ENCODE data around the gene P2RY11.

The P2RY11 gene

GRCh38 chr19:10111405-10111811 lies at the start of gene P2RY11:
Gene P2RY11, plus strand, starts transcription at chr19:10111693. Its CDS starts 29 bp downstream, at chr19:10111722.
- Histone ChIP-seq H3K9ac (ENCODE audit: low read length in 2 of 2) (no peak within 1 kb of the TSS), H3K4me3 (ENCODE audit: low read length in 2 of 2) (no peak within 1 kb of the TSS), H3K4me1 (ENCODE audit: control insufficient read depth, insufficient read depth, low read length) (peaks cover 17% of the 10 kb centered on the region), H3K36me3 (ENCODE audit: control insufficient read depth in 2 of 2, insufficient read depth in 2 of 2, low read length in 2 of 2) (peaks cover 37 to 45% of the 10 kb centered on the region in 2 donors), H3K27me3 (ENCODE audit: control insufficient read depth in 1 of 2, insufficient read depth in 2 of 2, low read length in 2 of 2) (no peaks in the 10 kb centered on the region), H3K27ac (ENCODE audit: low read length) (no peak within 1 kb of the TSS), H3K9me3 (ENCODE audit: control insufficient read depth in 2 of 2, low read length in 2 of 2) (no peaks in the 10 kb centered on the region)

GRCh38 chr19:10061717-10062310 lies 49.7 kb upstream of the P2RY11 start:
- Histone ChIP-seq H3K4me1 (ENCODE audit: control insufficient read depth, insufficient read depth, low read length) (no peaks in the 10 kb centered on the region), H3K9ac (ENCODE audit: low read length in 2 of 2) (no peak overlapping the region), H3K9me3 (ENCODE audit: control insufficient read depth in 2 of 2, low read length in 2 of 2) (no peaks in the 10 kb centered on the region), H3K4me3 (ENCODE audit: low read length in 2 of 2) (no peak overlapping the region), H3K36me3 (ENCODE audit: control insufficient read depth in 2 of 2, insufficient read depth in 2 of 2, low read length in 2 of 2) (no peaks in the 10 kb centered on the region), H3K27ac (ENCODE audit: low read length) (no peak overlapping the region), H3K27me3 (ENCODE audit: control insufficient read depth in 1 of 2, insufficient read depth in 2 of 2, low read length in 2 of 2) (peaks cover 9 to 12% of the 10 kb centered on the region in 2 donors)

GRCh38 chr19:10068205-10068604 lies 43.3 kb upstream of the P2RY11 start:
- Histone ChIP-seq H3K36me3 (ENCODE audit: control insufficient read depth in 2 of 2, insufficient read depth in 2 of 2, low read length in 2 of 2) (no peaks in the 10 kb centered on the region), H3K9me3 (ENCODE audit: control insufficient read depth in 2 of 2, low read length in 2 of 2) (no peaks in the 10 kb centered on the region), H3K4me1 (ENCODE audit: control insufficient read depth, insufficient read depth, low read length) (no peaks in the 10 kb centered on the region), H3K9ac (ENCODE audit: low read length in 2 of 2) (no peak overlapping the region), H3K27me3 (ENCODE audit: control insufficient read depth in 1 of 2, insufficient read depth in 2 of 2, low read length in 2 of 2) (peaks cover 0 to 7% of the 10 kb centered on the region in 2 donors), H3K4me3 (ENCODE audit: low read length in 2 of 2) (no peak overlapping the region), H3K27ac (ENCODE audit: low read length) (no peak overlapping the region)

GRCh38 chr19:10069046-10069445 lies 42.4 kb upstream of the P2RY11 start:
- Histone ChIP-seq H3K4me3 (ENCODE audit: low read length in 2 of 2) (no peak overlapping the region), H3K9me3 (ENCODE audit: control insufficient read depth in 2 of 2, low read length in 2 of 2) (peaks cover 0 to 5% of the 10 kb centered on the region in 2 donors), H3K36me3 (ENCODE audit: control insufficient read depth in 2 of 2, insufficient read depth in 2 of 2, low read length in 2 of 2) (no peaks in the 10 kb centered on the region), H3K4me1 (ENCODE audit: control insufficient read depth, insufficient read depth, low read length) (no peaks in the 10 kb centered on the region), H3K27ac (ENCODE audit: low read length) (no peak overlapping the region), H3K9ac (ENCODE audit: low read length in 2 of 2) (no peak overlapping the region), H3K27me3 (ENCODE audit: control insufficient read depth in 1 of 2, insufficient read depth in 2 of 2, low read length in 2 of 2) (peaks cover 0 to 5% of the 10 kb centered on the region in 2 donors)

GRCh38 chr19:10070730-10071446 lies 40.6 kb upstream of the P2RY11 start:
- peaks cover 0 to 7% of the 10 kb centered on the region in 2 donors for H3K9me3 ChIP-seq (ENCODE audit: control insufficient read depth in 2 of 2, low read length in 2 of 2)
- no peaks in the 10 kb centered on the region for H3K36me3 ChIP-seq (ENCODE audit: control insufficient read depth in 2 of 2, insufficient read depth in 2 of 2, low read length in 2 of 2)
- no peaks in the 10 kb centered on the region for H3K4me1 ChIP-seq (ENCODE audit: control insufficient read depth, insufficient read depth, low read length)
- H3K4me3 ChIP-seq (ENCODE audit: low read length in 2 of 2) = no peak overlapping the region
- no peak overlapping the region for H3K9ac ChIP-seq (ENCODE audit: low read length in 2 of 2)
- peaks cover 0 to 5% of the 10 kb centered on the region in 2 donors for H3K27me3 ChIP-seq (ENCODE audit: control insufficient read depth in 1 of 2, insufficient read depth in 2 of 2, low read length in 2 of 2)
- no peak overlapping the region for H3K27ac ChIP-seq (ENCODE audit: low read length)

- Histone ChIP-seq H3K27me3 (ENCODE audit: control insufficient read depth in 1 of 2, insufficient read depth in 2 of 2, low read length in 2 of 2) (peaks cover 0 to 3% of the 10 kb centered on the region in 2 donors), H3K4me3 (ENCODE audit: low read length in 2 of 2) (no peak overlapping the region), H3K9me3 (ENCODE audit: control insufficient read depth in 2 of 2, low read length in 2 of 2) (peaks cover 0 to 7% of the 10 kb centered on the region in 2 donors), H3K27ac (ENCODE audit: low read length) (no peak overlapping the region), H3K36me3 (ENCODE audit: control insufficient read depth in 2 of 2, insufficient read depth in 2 of 2, low read length in 2 of 2) (no peaks in the 10 kb centered on the region), H3K9ac (ENCODE audit: low read length in 2 of 2) (no peak overlapping the region), H3K4me1 (ENCODE audit: control insufficient read depth, insufficient read depth, low read length) (no peaks in the 10 kb centered on the region)
Measured at GRCh38 chr19:10074153-10074552, 37.3 kb upstream of the P2RY11 start.

GRCh38 chr19:10076535-10076934 lies 35.0 kb upstream of the P2RY11 start:
- no peak overlapping the region for H3K27ac ChIP-seq (ENCODE audit: low read length)
- no peak overlapping the region for H3K4me3 ChIP-seq (ENCODE audit: low read length in 2 of 2)
- no peak overlapping the region for H3K9ac ChIP-seq (ENCODE audit: low read length in 2 of 2)
- no peaks in the 10 kb centered on the region for H3K36me3 ChIP-seq (ENCODE audit: control insufficient read depth in 2 of 2, insufficient read depth in 2 of 2, low read length in 2 of 2)
- H3K27me3 ChIP-seq (ENCODE audit: control insufficient read depth in 1 of 2, insufficient read depth in 2 of 2, low read length in 2 of 2) = no peaks in the 10 kb centered on the region
- H3K4me1 ChIP-seq (ENCODE audit: control insufficient read depth, insufficient read depth, low read length) = no peaks in the 10 kb centered on the region
- H3K9me3 ChIP-seq (ENCODE audit: control insufficient read depth in 2 of 2, low read length in 2 of 2) = peaks cover 0 to 7% of the 10 kb centered on the region in 2 donors

GRCh38 chr19:10078329-10078728 lies 33.2 kb upstream of the P2RY11 start:
- Histone ChIP-seq H3K27me3 (ENCODE audit: control insufficient read depth in 1 of 2, insufficient read depth in 2 of 2, low read length in 2 of 2) (no peaks in the 10 kb centered on the region), H3K36me3 (ENCODE audit: control insufficient read depth in 2 of 2, insufficient read depth in 2 of 2, low read length in 2 of 2) (no peaks in the 10 kb centered on the region), H3K27ac (ENCODE audit: low read length) (no peak overlapping the region), H3K4me1 (ENCODE audit: control insufficient read depth, insufficient read depth, low read length) (no peaks in the 10 kb centered on the region), H3K9ac (ENCODE audit: low read length in 2 of 2) (no peak overlapping the region), H3K4me3 (ENCODE audit: low read length in 2 of 2) (no peak overlapping the region), H3K9me3 (ENCODE audit: control insufficient read depth in 2 of 2, low read length in 2 of 2) (peaks cover 0 to 7% of the 10 kb centered on the region in 2 donors)

- no peak overlapping the region for H3K27ac ChIP-seq (ENCODE audit: low read length)
- no peaks in the 10 kb centered on the region for H3K4me1 ChIP-seq (ENCODE audit: control insufficient read depth, insufficient read depth, low read length)
- no peak overlapping the region for H3K4me3 ChIP-seq (ENCODE audit: low read length in 2 of 2)
- no peaks in the 10 kb centered on the region for H3K36me3 ChIP-seq (ENCODE audit: control insufficient read depth in 2 of 2, insufficient read depth in 2 of 2, low read length in 2 of 2)
- no peaks in the 10 kb centered on the region for H3K27me3 ChIP-seq (ENCODE audit: control insufficient read depth in 1 of 2, insufficient read depth in 2 of 2, low read length in 2 of 2)
- H3K9me3 ChIP-seq (ENCODE audit: control insufficient read depth in 2 of 2, low read length in 2 of 2) = peaks cover 0 to 2% of the 10 kb centered on the region in 2 donors
- no peak overlapping the region for H3K9ac ChIP-seq (ENCODE audit: low read length in 2 of 2)
Measured at GRCh38 chr19:10079031-10079453, 32.5 kb upstream of the P2RY11 start.

- Histone ChIP-seq H3K27me3 (ENCODE audit: control insufficient read depth in 1 of 2, insufficient read depth in 2 of 2, low read length in 2 of 2) (no peaks in the 10 kb centered on the region), H3K27ac (ENCODE audit: low read length) (no peak overlapping the region), H3K9ac (ENCODE audit: low read length in 2 of 2) (no peak overlapping the region), H3K4me1 (ENCODE audit: control insufficient read depth, insufficient read depth, low read length) (peaks cover 2% of the 10 kb centered on the region), H3K36me3 (ENCODE audit: control insufficient read depth in 2 of 2, insufficient read depth in 2 of 2, low read length in 2 of 2) (peaks cover 0 to under 1% of the 10 kb centered on the region in 2 donors), H3K9me3 (ENCODE audit: control insufficient read depth in 2 of 2, low read length in 2 of 2) (no peaks in the 10 kb centered on the region), H3K4me3 (ENCODE audit: low read length in 2 of 2) (no peak overlapping the region)
Measured at GRCh38 chr19:10083911-10084310, 27.6 kb upstream of the P2RY11 start.

GRCh38 chr19:10084803-10085202 lies 26.7 kb upstream of the P2RY11 start:
- H3K9ac ChIP-seq (ENCODE audit: low read length in 2 of 2) = no peak overlapping the region

More at GRCh38 chr19:10084803-10085202, 26.7 kb upstream of the P2RY11 start:
- no peaks in the 10 kb centered on the region for H3K9me3 ChIP-seq (ENCODE audit: control insufficient read depth in 2 of 2, low read length in 2 of 2)
- peaks cover 4 to 9% of the 10 kb centered on the region in 2 donors for H3K36me3 ChIP-seq (ENCODE audit: control insufficient read depth in 2 of 2, insufficient read depth in 2 of 2, low read length in 2 of 2)
- H3K4me1 ChIP-seq (ENCODE audit: control insufficient read depth, insufficient read depth, low read length) = peaks cover 2% of the 10 kb centered on the region
- no peak overlapping the region for H3K4me3 ChIP-seq (ENCODE audit: low read length in 2 of 2)
- no peak overlapping the region for H3K27ac ChIP-seq (ENCODE audit: low read length)
- no peaks in the 10 kb centered on the region for H3K27me3 ChIP-seq (ENCODE audit: control insufficient read depth in 1 of 2, insufficient read depth in 2 of 2, low read length in 2 of 2)
